Ectodermal cell (in vitro differentiated cells): ENCODE data around the gene SMTNL2.

ENCODE experiments used
- H3K27ac ChIP-seq: 2 replicates; pipeline ENCODE4 v1.7.0; 2013; ENCODE audit warnings: mild to moderate bottlenecking, low read depth, low read length; ENCODE audit not compliant: insufficient read depth, poor library complexity, severe bottlenecking
- H3K27me3 ChIP-seq: 2 replicates; pipeline ENCODE4 v1.7.0; 2013; ENCODE audit warnings: mild to moderate bottlenecking, low read length; ENCODE audit not compliant: insufficient read depth, control insufficient read depth, poor library complexity, severe bottlenecking
- H3K36me3 ChIP-seq: one replicate; pipeline ENCODE4 v1.7.0; 2013; ENCODE audit warnings: low read length; ENCODE audit not compliant: control insufficient read depth, insufficient read depth
- H3K4me1 ChIP-seq: one replicate; pipeline ENCODE4 v1.7.0; 2013; ENCODE audit warnings: low read length; ENCODE audit not compliant: control insufficient read depth, insufficient read depth
- H3K4me3 ChIP-seq: 2 replicates; pipeline ENCODE4 v1.7.0; 2013; ENCODE audit warnings: low read depth, low read length, control low read depth; ENCODE audit not compliant: insufficient read depth
- H3K9me3 ChIP-seq: 2 replicates; pipeline ENCODE4 v1.7.0; 2013; ENCODE audit warnings: mild to moderate bottlenecking, low read length, moderate library complexity; ENCODE audit not compliant: control insufficient read depth
- WGBS, 2 experiments: methylation state at CpG; one replicate each; pipeline ENCODE4 v1.1.7; 2013; ENCODE audit warnings: missing lambda C conversion rate in 2 of 2; 5-methylcytosine and 5-hydroxymethylcytosine counted together

SMTNL2 gene

GRCh38 chr17:4554441-4554996 is 29.8 kb upstream of the SMTNL2 start:
- Histone ChIP-seq H3K36me3 (peaks cover 22% of the 10 kb centered on the region), H3K4me1 (peaks cover 22% of the 10 kb centered on the region), H3K27ac (no peak overlapping the region), H3K9me3 (no peaks in the 10 kb centered on the region), H3K27me3 (no peaks in the 10 kb centered on the region), H3K4me3 (peak overlapping the region; percentile 80)
- WGBS, 2 experiments, result 12 to 13% methylated on average over 18 of the region's 18 CpGs

GRCh38 chr17:4554997-4555799 is 29.1 kb upstream of the SMTNL2 start, which contains the start of gene MYBBP1A:
MYBBP1A (minus strand) TSS chr17:4555384; CDS start chr17:4555324, 60 bp downstream.
- no peaks in the 10 kb centered on the region for H3K9me3 ChIP-seq
- H3K36me3 ChIP-seq, result peaks cover 15% of the 10 kb centered on the region
- peaks cover 25% of the 10 kb centered on the region for H3K4me1 ChIP-seq
- peak within 1 kb of the TSS; percentile 80 for H3K4me3 ChIP-seq
- no peaks in the 10 kb centered on the region for H3K27me3 ChIP-seq
- 1% methylated on average over 69 of the region's 69 CpGs for WGBS, 2 experiments
- peak within 1 kb of the TSS; percentile 89 for H3K27ac ChIP-seq

- H3K36me3 ChIP-seq, result peaks cover 9% of the 10 kb centered on the region
- 71 to 74% methylated on average over 17 of the region's 17 CpGs for WGBS, 2 experiments
- no peaks in the 10 kb centered on the region for H3K27me3 ChIP-seq
- peak overlapping the region; percentile 80 for H3K4me3 ChIP-seq
- peaks cover 25% of the 10 kb centered on the region for H3K4me1 ChIP-seq
- no peaks in the 10 kb centered on the region for H3K9me3 ChIP-seq
- H3K27ac ChIP-seq, result peak overlapping the region; percentile 89
These were observed 28.2 kb upstream of the SMTNL2 start for GRCh38 chr17:4555873-4556759.

GRCh38 chr17:4556996-4557395 is 27.3 kb upstream of the SMTNL2 start:
- Histone ChIP-seq H3K27ac (no peak overlapping the region), H3K4me3 (no peak overlapping the region), H3K36me3 (peaks cover 4% of the 10 kb centered on the region), H3K9me3 (no peaks in the 10 kb centered on the region), H3K27me3 (no peaks in the 10 kb centered on the region), H3K4me1 (peaks cover 25% of the 10 kb centered on the region)
- WGBS, 2 experiments, result 85 to 87% methylated on average over 4 of the region's 4 CpGs

GRCh38 chr17:4557626-4558346 is 26.5 kb upstream of the SMTNL2 start:
- no peak overlapping the region for H3K27ac ChIP-seq
- 89 to 94% methylated on average over 6 of the region's 6 CpGs for WGBS, 2 experiments
- H3K4me1 ChIP-seq, result peaks cover 25% of the 10 kb centered on the region
- no peak overlapping the region for H3K4me3 ChIP-seq
- no peaks in the 10 kb centered on the region for H3K36me3 ChIP-seq
- no peaks in the 10 kb centered on the region for H3K9me3 ChIP-seq
- no peaks in the 10 kb centered on the region for H3K27me3 ChIP-seq

GRCh38 chr17:4558347-4558971 is 25.9 kb upstream of the SMTNL2 start:
- Histone ChIP-seq H3K27me3 (no peaks in the 10 kb centered on the region), H3K4me1 (peaks cover 25% of the 10 kb centered on the region)

GRCh38 chr17:4559139-4559791 is 25.1 kb upstream of the SMTNL2 start:
- H3K4me1 ChIP-seq, result peaks cover 18% of the 10 kb centered on the region
- H3K36me3 ChIP-seq, result no peaks in the 10 kb centered on the region
- H3K27ac ChIP-seq, result no peak overlapping the region
- no peak overlapping the region for H3K4me3 ChIP-seq
- 84 to 86% methylated on average over 17 of the region's 17 CpGs for WGBS, 2 experiments
- H3K9me3 ChIP-seq, result no peaks in the 10 kb centered on the region
- no peaks in the 10 kb centered on the region for H3K27me3 ChIP-seq

More at GRCh38 chr17:4558347-4558971, 25.9 kb upstream of the SMTNL2 start:
- WGBS, 2 experiments, result 92% methylated on average over 24 of the region's 24 CpGs
- H3K27ac ChIP-seq, result no peak overlapping the region
- H3K36me3 ChIP-seq, result no peaks in the 10 kb centered on the region
- no peak overlapping the region for H3K4me3 ChIP-seq
- no peaks in the 10 kb centered on the region for H3K9me3 ChIP-seq

GRCh38 chr17:4559966-4560365 is 24.4 kb upstream of the SMTNL2 start:
- WGBS, 2 experiments, result 91 to 94% methylated on average over 5 of the region's 5 CpGs
- Histone ChIP-seq H3K4me3 (no peak overlapping the region), H3K36me3 (no peaks in the 10 kb centered on the region), H3K9me3 (no peaks in the 10 kb centered on the region), H3K4me1 (peaks cover 13% of the 10 kb centered on the region), H3K27me3 (no peaks in the 10 kb centered on the region), H3K27ac (no peak overlapping the region)

- 86 to 87% methylated on average over 12 of the region's 12 CpGs for WGBS, 2 experiments
- Histone ChIP-seq H3K27ac (no peak within 1 kb of the TSS), H3K4me1 (peaks cover 13% of the 10 kb centered on the region)
These were observed 23.9 kb upstream of the SMTNL2 start, which contains the start of gene GGT6 for GRCh38 chr17:4560421-4560820. GGT6 (minus strand) TSS chr17:4560577; CDS start chr17:4560521, 56 bp downstream.

More at GRCh38 chr17:4560421-4560820, 23.9 kb upstream of the SMTNL2 start, which contains the start of gene GGT6:
- Histone ChIP-seq H3K4me3 (no peak within 1 kb of the TSS), H3K36me3 (no peaks in the 10 kb centered on the region), H3K9me3 (no peaks in the 10 kb centered on the region), H3K27me3 (no peaks in the 10 kb centered on the region)
